HL-60 (cell line): ENCODE results near the gene BPIFB2.

ENCODE experiments used
- DNase-seq, 2 experiments: peaks; one replicate each; pipeline ENCODE4 v3.0.0-alpha.2; 2010 to 2020; ENCODE audit warnings: low read depth in 1 of 2, low spot score in 1 of 2
- H3K27ac ChIP-seq: fragments of 250-450 bp; sonication (Bioruptor Pico); replicated peaks from 2 replicates; pipeline ENCODE4 v1.5.1; 2020; ENCODE audit warnings: mild to moderate bottlenecking, moderate library complexity
- H3K27me3 ChIP-seq: fragments of 250-450 bp; sonication (Bioruptor Pico); 2 replicates; pipeline ENCODE4 v1.5.1; 2021; ENCODE audit warnings: mild to moderate bottlenecking, moderate library complexity; ENCODE audit not compliant: insufficient read depth, poor library complexity, severe bottlenecking
- H3K4me3 ChIP-seq: replicated peaks from 2 replicates; pipeline ENCODE4 v1.5.1; 2011; ENCODE audit warnings: mild to moderate bottlenecking, control low read depth, low read length; ENCODE audit not compliant: insufficient read depth
- CTCF ChIP-seq: IDR thresholded peaks from one replicate; pipeline ENCODE4 v1.5.1; 2011; ENCODE audit warnings: low read length, control low read depth, inconsistent platforms; ENCODE audit not compliant: insufficient read depth
- GABPA ChIP-seq: IDR thresholded peaks from 2 replicates; pipeline ENCODE4 v1.6.1; 2012; ENCODE audit warnings: low read depth
- POLR2AphosphoS5 ChIP-seq: IDR thresholded peaks from 2 replicates; pipeline ENCODE4 v1.6.1; 2012; ENCODE audit warnings: low read depth
- REST ChIP-seq: IDR thresholded peaks from 2 replicates; pipeline ENCODE4 v1.6.1; 2012; ENCODE audit warnings: low read depth; ENCODE audit not compliant: insufficient replicate concordance
- SPI1 ChIP-seq: IDR thresholded peaks from 2 replicates; pipeline ENCODE4 v1.6.1; 2012; ENCODE audit warnings: low read depth, mild to moderate bottlenecking, borderline replicate concordance

The BPIFB2 gene

GRCh38 chr20:32977281-32978008, 30.1 kb upstream of the BPIFB2 start:
- TF ChIP-seq REST = no peak
- TF ChIP-seq CTCF = no peak
- no peak for TF ChIP-seq SPI1
- Histone ChIP-seq H3K4me3 (no peak overlapping the region), H3K27me3 (no peaks in the 10 kb centered on the region), H3K27ac (no peak overlapping the region)
- DNase-seq = no peak

GRCh38 chr20:32978009-32978335, 29.5 kb upstream of the BPIFB2 start:
- TF ChIP-seq CTCF = no peak
- no peak for TF ChIP-seq SPI1
- no peak for TF ChIP-seq REST
- TF ChIP-seq POLR2AphosphoS5 = no peak
- TF ChIP-seq GABPA = no peak
- H3K4me3 ChIP-seq = no peak overlapping the region
- no peaks in the 10 kb centered on the region for H3K27me3 ChIP-seq
- H3K27ac ChIP-seq = no peak overlapping the region
- DNase-seq = no peak

- Histone ChIP-seq H3K27me3 (no peaks in the 10 kb centered on the region), H3K4me3 (no peak overlapping the region), H3K27ac (no peak overlapping the region)
- no peak for DNase-seq
- TF ChIP-seq POLR2AphosphoS5 (no peak), GABPA (no peak), REST (no peak), SPI1 (no peak), CTCF (no peak)
Observed at GRCh38 chr20:32979201-32979998, 28.1 kb upstream of the BPIFB2 start.
